NCI-H69 (cell line): ENCODE results near the gene MCM5.

Source experiments
- DNase-seq: peaks from one replicate; lab custom pipeline; 2025; lab: John Stamatoyannopoulos, UW

MCM5 gene

DNA sequence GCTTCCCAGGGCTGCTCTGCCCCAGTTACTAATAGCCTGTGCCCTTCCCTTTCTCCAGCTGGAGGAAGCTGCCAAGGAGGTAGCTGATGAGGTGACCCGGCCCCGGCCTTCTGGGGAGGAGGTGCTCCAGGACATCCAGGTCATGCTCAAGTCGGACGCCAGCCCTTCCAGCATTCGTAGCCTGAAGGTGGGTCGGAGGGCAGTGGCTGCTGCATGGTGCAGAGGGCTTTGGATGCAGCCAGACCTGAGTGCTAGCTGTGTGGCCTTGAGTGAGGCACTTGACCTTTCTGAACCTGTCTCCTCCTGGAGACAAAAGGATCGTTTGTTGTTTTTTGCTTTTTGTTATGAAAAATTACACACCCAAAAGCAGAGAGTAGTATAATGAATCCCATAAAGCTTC, 3.4 kb downstream of the MCM5 start:
- no peak for DNase-seq

DNA sequence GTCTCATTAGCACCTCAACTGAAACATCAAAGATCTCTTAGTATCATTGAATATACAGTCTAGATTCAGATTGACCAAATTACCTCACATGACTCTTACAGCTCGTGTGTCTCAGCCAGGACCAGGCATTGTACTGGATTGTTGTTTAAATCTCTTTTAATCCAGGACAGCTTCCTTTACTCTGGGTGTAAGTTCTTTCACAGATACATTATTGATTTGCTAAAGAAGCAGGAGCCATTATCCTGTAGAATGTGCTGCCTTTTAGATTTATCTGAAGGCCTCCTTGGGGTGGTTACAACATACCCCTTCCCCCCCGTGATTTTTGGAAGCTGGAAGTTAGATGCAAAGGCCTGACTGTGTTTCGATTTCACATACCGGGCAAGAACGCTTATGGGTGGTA, 4.2 kb downstream of the MCM5 start:
- no peak for DNase-seq

DNA sequence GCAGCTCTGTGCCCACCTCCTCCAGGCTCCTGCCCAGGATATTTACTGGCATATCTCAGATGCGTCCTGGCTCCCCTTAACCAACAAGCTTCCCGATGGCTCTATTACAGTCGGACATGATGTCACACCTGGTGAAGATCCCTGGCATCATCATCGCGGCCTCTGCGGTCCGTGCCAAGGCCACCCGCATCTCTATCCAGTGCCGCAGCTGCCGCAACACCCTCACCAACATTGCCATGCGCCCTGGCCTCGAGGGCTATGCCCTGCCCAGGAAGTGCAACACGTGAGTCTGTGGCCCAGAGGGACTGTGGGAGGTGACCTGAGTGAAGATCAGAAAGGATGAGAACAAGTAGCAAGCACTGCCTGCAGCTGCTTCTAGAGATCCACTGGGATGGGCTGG, 6.5 kb downstream of the MCM5 start:
- no peak for DNase-seq

DNA sequence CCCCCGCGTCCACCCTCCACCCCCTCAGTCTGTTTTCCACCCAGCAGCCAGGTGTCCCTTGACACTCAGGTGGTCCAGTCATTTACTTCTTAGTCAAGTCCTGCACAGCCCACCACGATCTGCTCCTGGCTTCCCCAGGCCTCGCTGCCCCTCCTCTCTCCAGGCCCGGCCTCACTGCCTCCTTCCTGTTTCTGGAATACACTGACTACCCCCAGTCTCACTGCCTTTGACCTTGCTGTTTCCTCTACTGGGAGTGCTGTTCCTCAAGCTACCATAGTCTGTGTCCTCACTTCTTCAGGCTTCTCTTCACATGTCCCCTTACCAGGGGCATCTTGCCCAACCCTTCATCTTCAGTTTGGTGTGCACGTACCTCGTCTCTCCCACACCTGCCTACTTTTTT, 7.4 kb downstream of the MCM5 start:
- DNase-seq: no peak

DNA sequence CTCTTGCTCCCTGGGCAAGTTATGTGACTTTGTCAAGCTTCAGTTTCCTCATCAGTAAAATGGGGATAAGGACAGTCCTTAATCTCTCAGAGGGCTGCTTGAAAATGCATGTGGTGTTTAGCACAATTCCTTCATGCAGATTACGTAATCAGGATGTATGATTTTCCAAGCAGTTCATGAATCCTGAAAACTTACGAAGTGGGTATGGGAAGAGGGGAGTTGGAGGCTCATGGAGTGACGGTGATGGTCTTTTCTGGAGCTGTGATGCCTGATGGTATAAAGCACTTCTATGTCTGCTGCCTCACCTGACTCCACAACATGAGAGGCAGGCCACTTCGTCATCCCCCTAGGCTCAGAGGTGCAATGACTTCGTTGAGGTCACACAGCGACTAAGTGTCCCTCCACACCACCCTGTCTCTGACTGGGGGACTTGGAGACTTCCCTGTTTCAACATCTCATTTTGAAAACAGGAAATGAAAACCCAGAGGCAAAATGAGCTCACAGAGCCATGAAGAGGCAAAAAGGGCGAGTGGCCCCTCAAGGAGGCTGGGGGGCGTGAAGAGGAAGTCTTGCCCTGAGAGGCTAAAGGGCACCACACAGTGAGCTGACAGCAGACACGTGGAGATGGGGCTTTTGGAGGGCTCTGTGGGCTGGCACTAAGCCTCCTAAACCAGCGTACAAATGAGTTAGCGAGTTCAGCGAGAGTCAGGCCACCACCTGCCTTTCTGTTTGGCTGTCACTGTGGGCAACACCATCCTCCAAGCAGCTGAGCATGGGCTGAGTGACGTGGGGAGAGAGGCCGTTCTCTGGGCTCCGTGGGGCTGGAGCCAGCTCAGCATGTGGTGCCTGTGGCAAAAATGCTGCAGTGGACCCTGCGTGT, 10.1 kb downstream of the MCM5 start:
- DNase-seq: no peak

DNA sequence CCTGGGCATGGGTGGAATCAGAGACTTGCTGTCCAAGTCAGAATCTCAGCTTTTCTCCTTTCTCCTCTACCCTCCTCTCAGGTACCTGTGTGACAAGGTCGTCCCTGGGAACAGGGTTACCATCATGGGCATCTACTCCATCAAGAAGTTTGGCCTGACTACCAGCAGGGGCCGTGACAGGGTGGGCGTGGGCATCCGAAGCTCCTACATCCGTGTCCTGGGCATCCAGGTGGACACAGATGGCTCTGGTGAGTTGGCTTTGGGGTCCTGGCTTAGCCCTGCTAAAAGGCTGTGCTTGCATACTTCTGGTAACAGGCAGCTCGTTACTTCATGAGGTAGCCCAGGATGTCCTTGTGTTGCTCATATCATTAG, 10.7 kb downstream of the MCM5 start:
- DNase-seq: no peak

DNA sequence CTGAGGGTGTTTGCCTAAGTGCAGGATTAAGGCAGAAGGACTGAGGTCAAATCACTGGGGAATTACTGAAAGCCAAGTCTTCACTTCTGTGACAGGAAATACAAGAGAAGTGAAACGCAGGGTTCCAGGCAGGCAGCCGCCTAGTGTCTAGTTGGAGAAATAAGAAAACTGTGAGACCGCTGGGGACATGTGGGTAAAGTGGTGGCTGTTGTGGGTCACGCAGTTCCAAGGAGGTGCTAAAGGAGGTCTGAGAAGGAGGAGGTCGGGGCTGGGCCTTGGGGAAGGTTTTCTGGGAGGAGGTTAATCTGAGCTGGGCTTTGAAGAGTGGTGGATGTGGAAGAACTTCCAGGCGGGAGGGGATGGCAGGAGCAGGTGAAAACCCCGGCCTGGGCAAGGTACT, 11.2 kb downstream of the MCM5 start:
- no peak for DNase-seq

DNA sequence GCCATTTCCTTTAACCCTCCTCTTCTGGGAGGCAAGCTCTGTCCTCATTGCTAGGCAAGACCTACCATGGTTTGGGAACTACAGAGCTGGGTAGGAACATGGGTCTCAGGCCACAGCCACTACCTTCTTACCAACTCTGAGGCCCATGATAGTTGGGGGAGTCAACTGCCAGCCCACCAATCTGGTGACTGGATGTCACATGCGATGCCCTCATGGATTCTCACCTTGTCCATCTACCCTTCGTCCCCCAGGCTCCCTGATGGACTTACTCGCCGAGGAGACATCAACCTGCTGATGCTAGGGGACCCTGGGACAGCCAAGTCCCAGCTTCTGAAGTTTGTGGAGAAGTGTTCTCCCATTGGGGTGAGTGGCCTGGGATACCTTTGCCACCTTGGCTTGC, 13.7 kb downstream of the MCM5 start:
- no peak for DNase-seq

DNA sequence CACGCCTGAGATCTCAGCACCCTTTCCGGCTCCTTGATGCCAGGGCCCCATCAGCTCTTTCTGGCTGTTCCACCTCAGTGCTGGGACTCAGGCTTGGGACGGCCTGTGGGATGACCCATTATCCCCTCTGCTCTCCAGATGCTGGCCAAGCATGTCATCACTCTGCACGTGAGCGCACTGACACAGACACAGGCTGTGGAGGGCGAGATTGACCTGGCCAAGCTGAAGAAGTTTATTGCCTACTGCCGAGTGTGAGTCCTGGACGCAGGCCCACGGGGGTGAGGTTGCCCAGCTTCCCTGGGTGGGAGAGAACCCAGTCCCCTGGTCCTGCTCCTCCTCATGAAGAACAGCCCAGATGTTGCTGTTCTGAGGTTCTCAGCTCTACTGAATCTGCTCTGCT, 17.7 kb downstream of the MCM5 start:
- no peak for DNase-seq

DNA sequence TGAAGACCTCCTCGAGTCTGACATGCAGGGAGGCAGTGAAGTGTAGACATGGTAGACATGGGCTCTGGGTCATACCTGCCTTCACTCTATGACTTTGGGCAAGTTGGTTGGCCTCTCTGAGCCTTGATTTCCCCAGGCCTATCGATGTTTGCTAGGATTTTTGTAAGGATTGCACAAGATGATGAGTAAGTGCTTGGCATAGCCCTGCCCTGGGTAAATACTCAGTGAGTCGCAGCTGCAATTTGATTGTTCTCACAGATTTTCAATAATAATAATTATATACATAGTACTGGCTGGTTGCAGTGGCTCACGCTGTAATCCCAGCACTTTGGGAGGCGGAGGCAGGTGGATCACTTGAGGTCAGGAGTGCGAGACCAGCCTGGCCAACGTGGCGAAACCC, 18.1 kb downstream of the MCM5 start:
- no peak for DNase-seq

DNA sequence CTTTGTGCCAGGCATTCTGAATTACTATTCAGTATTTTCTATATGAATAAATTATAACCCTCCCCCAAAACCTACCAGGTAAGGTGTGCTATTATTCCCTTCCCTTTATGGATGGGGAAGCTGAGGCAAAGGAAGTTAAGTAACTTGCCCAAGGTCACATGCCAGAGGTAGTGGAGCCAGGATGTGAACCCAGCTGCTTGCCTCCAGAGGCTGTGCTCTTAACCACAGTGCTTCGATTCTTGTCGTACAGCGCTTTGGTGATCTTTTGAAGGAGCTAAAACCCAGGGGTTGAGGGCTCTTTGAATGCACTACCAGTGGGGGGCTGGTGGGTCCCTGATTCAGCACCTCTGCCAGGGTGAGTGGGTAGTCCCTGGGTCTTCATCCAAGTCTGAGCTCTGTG, 18.8 kb downstream of the MCM5 start:
- no peak for DNase-seq

DNA sequence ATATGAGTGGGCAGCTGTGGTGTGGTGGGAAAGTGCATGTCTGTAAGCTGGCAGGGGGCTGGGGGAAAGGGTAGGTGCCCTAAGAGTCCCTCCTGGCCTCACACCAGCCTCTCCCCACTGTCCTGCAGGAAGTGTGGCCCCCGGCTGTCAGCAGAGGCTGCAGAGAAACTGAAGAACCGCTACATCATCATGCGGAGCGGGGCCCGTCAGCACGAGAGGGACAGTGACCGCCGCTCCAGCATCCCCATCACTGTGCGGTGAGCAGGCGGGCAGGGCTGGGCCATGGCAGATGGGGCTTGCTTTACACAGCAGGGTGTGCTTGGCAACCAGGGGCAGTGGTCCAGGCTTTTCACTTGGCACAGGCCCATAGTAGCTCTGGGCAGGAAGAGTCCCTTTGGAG, 19.8 kb downstream of the MCM5 start:
- no peak for DNase-seq

DNA sequence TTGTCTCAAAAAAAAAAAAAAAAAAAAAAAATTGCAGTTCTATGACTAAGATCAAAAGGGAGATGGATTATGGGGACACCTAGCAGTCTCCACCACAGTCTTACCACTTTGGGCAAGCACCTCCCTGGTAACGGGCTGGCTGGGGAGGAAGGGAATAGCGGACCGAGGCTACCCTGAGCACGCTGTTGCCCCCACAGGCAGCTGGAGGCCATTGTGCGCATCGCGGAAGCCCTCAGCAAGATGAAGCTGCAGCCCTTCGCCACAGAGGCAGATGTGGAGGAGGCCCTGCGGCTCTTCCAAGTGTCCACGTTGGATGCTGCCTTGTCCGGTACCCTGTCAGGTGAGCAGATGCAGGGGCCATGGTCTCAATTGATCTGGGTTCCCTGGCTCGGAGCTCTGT, 21.2 kb downstream of the MCM5 start:
- DNase-seq: no peak

DNA sequence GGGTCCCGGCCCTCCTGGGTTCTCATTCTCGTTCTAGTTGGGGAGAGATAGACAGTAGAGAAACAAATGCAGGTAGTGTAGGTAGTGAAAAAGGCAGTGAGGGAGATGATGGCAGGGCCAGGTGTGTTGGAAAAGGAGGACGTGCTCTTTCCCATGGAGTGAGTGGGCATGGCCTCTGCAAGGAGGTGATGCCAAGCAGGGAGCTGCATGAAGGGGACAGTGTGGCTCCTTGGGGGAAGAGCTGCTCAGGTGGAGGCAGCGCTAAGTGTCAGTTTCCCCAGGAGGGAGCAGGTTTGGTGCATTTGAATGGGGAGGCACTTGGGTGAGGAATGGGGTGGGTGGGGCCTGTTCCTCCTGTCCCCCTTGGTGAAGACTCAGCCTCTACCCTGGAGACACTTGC, 22.2 kb downstream of the MCM5 start:
- no peak for DNase-seq

DNA sequence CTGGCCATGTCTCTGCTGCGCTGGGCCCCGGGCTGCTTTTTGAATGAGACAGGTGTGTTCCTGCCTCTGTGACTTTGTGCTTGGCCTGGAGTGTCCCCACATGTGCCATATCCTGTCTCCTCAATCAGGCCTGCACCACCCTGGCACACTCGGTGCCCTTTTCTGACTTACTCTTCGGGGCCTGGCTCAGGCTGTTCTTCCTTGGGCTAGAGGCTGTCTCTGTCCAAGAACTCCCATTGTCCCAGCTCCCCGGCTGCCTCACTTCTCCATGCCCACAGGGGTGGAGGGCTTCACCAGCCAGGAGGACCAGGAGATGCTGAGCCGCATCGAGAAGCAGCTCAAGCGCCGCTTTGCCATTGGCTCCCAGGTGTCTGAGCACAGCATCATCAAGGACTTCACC, 23.0 kb downstream of the MCM5 start:
- DNase-seq: no peak

DNA sequence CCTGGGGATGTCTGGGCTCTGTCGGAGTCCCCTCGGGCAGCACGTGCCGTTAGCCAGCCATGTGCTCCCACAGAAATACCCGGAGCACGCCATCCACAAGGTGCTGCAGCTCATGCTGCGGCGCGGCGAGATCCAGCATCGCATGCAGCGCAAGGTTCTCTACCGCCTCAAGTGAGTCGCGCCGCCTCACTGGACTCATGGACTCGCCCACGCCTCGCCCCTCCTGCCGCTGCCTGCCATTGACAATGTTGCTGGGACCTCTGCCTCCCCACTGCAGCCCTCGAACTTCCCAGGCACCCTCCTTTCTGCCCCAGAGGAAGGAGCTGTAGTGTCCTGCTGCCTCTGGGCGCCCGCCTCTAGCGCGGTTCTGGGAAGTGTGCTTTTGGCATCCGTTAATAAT, 24.1 kb downstream of the MCM5 start:
- DNase-seq: no peak

DNA sequence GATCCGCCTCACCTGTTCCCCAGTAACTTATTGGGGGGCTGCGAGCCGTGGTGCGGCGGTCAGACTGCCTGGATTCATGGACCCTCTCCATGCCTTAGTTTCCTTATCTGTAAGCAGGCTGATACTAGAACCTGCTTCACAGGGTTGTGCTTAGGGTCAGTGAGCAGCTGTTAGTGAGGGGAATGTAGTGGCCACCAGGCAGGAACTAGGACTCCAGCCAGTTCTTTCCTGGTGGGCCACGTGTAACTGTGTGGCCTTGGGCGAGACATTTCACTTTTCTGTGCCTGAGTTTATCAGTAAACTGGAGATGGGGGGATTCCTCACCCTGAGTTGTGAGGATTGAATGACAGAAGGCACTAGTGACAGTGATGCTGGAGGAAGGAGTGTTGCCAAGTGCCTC, 24.8 kb downstream of the MCM5 start:
- DNase-seq: no peak

DNA sequence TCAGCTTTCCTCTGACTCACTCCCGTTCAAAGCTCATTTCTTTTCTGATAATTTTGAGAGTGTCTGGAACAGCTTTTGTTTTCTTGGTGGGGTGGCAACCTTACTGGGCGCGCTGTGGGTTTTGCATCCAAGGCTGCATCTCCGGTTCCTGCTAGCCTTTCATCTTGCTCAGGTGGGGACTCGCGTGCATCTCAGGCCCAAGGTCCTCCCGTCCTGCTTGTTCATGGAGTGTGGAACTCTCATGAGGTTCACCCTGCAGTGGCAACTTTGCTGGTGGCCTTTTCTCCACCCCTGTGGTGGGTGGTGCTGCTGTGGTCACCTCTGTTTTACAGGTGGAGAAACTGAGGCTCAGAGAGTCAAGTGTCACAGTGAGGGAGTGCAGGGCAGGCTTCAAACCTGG, 25.6 kb downstream of the MCM5 start:
- no peak for DNase-seq

DNA sequence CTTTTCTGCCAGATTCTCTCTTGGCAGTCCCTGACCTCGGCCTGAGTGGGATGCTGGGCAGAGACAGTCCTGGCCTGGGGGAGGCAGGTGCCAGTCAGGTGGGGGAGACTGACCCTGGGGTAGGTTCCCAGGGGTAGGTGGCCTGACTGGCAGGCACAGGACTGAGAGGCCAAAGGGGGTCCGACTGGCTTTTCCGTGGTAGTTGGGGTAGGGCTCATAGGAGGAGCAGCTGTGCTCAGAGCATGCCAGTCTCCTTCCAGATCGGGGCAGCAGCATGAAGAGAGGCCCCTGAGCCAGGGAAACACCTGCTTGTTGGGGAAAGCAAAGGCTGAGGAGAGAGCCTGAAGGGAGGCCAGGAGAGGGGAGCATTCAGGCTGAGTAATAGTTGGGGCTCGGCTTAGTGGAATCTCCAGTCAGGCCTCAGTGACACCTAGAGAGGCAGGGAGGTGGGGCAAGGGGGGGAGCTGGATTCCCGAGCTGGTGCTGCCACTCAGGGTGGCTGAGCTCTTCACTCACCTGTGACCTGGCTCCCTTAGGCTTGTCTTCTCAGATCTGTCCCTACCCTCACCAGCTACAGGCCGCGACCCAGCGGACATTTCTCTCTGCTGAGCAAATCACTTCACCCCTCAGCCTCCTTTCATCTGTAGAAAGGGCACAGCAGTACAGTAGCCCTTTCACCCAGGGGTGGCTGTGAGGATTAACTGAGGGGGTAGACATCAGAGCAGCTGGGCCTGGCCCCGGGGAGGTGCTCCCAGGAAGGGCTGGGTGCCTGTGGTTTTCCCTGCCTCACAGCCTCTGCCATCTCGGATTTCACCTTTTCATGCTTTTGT, 26.2 kb downstream of the MCM5 start:
- DNase-seq: peak; percentile 55

DNA sequence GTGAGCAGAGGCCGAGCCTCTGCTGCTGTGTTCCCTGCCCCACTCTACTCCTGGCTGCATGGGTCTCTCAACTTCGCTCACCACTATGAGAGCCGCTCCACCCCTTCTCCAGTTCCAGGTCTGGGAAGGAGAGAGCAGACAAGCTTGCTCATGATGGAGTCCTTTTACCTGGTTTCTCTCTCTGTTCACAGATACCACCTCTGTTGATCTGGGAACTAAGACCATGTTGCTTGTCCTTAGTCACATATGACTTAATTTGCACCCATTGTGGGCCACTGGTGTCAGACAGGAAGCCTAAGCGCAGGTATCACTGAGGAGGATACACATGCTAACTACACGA, 26.8 kb downstream of the MCM5 start:
- no peak for DNase-seq

DNA sequence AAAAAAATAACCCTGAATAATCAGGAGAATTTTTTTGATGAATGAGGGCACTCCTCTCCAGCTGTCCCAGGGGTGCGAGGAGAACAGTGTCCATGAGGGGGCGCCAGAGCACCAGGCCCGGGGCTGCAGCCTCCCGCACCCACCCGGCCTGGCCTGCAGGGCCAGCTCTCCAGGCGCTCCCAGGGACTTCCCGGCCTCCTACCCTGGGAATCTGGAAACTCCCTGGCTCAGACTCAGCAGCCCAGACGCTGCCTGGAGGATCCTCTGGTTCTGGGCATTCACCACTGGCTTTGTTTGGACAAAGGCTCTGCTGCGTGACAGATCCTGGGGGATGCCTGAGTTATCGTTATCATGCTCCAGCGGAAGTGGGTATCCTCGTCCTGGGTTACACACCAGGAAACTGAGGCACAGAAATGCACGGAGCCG, 31.0 kb downstream of the MCM5 start:
- peak; percentile 85 for DNase-seq

DNA sequence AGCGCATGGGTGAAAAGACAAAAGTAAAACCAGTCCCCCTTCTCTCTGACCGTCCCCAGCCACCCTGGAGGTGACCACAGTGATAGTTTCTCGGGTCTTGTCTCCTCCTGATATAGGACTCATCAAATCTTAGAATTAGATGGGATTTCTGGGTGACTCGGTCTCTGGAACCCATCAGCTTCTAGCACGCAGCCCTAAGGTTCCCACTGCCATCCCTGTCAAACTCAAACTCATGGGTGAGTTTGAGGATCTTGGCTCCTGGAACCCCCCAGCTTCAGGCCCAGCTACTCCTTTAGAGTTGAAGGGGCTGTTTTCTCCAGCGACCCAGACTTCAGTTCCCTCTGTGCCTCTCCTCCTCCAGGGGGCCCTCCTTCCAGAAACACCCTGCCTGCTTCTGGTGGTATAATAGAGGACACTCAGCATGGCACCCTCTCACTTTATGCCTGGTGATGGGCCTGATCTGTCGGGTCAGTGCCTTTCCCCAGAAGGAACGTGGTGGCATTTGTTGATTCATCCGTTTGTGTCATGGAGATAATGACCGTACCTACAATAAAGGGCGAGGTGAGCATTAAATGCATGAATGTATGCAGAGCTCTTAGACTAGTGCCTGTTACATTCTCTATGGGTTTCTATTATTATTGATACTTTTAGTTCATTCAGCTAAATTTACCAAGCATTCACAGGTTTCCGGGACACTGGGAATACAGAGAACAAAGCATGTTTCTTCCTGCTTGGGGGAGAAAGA, 31.7 kb downstream of the MCM5 start:
- no peak for DNase-seq
